Suprapubic skin (tissue), 4 donors: Measurements from ENCODE around the gene SAMD10.

Experiments
- CTCF ChIP-seq, 2 donors: fragments of 200-600 bp in 1 of 2; fragments of 450-650 bp in 1 of 2; sonication (generic) in 1 of 2; IDR thresholded peaks; one replicate each; pipeline ENCODE4 v1.5.1; 2016 to 2019; ENCODE audit warnings: antibody characterized with exemption in 2 of 2, mild to moderate bottlenecking in 1 of 2, moderate library complexity in 1 of 2
- EP300 ChIP-seq: sonication (generic); formaldehyde crosslinking; IDR thresholded peaks from one replicate; pipeline ENCODE4 v1.6.1; 2017; ENCODE audit warnings: antibody characterized with exemption
- POLR2A ChIP-seq, 2 donors: fragments of 450-650 bp; IDR thresholded peaks; one replicate each; pipeline ENCODE4 v1.6.1; 2017; ENCODE audit warnings: antibody characterized with exemption in 2 of 2, mild to moderate bottlenecking in 2 of 2, moderate library complexity in 2 of 2
- POLR2AphosphoS5 ChIP-seq, 3 donors: sonication (generic); formaldehyde crosslinking; IDR thresholded peaks; one replicate each; pipeline ENCODE4 v1.6.1; 2017; ENCODE audit warnings: antibody characterized with exemption in 3 of 3

- TF ChIP-seq CTCF (IDR thresholded peaks at IDR 0.05) (no peak), POLR2A (IDR thresholded peaks at IDR 0.05) (no peak), POLR2AphosphoS5 (IDR thresholded peaks at IDR 0.05) (no peak), EP300 (no peak)
Measured at GRCh38 chr20:63964412-63964811, 15.0 kb downstream of the SAMD10 start.
